Epithelial cell of esophagus (primary cell): ENCODE results near the gene AMBP.

Experiments used
- DNase-seq: peaks from one replicate; pipeline ENCODE4 v3.0.0; 2010; ENCODE audit warnings: low read depth
- H3K4me3 ChIP-seq: 2 replicates; pipeline ENCODE4 v1.5.1; 2011; ENCODE audit warnings: mild to moderate bottlenecking, low read length, control low read depth
- CTCF ChIP-seq: IDR thresholded peaks from 2 replicates; pipeline ENCODE4 v1.5.1; 2011; ENCODE audit warnings: low read depth, mild to moderate bottlenecking, low read length, control low read depth, inconsistent platforms; ENCODE audit not compliant: insufficient read depth; ENCODE audit errors: missing control alignments

The AMBP gene

DNA sequence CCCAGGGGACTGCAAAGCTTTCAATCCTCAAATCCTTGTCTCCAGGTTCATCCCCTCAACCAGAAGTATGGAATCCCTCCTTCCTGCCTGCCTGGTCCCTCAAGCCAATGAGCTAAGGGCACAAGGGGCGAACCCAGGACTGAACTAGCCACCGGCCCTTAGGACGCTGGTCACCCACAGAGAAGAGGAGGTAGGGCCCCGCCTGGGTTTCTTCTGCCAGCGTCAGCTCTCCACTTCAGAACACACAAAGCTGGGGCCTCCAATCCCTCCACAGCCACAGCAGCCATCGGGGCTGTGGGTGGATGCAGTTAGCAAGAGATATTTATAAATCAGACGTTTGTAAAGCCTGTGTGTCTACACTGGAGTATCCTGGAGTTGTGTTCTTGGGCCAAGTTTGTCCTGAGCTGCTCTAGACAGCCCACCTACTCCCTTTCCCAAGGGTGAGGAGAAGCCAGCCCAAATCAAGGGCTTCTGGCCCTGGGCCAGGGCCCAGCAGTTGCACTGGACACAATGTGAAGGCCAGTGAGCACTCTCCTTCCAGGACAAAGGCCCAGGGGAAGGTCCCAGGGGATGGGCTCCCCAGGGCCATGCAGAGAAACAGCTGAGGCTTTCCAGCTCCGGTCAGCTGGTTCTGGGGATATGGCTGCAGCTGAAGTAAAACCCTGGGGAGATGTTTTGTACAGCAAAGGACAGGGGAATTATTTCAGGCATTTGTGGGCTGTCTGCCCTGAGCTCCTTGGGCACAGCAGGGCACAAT, 18.9 kb downstream of the AMBP start:
- DNase-seq: no peak
- no peak for TF ChIP-seq CTCF
- H3K4me3 ChIP-seq: no peak overlapping the region

GRCh38 chr9:114058688-114059046, 19.4 kb downstream of the AMBP start:
- H3K4me3 ChIP-seq: no peak overlapping the region
- no peak for DNase-seq
- no peak for TF ChIP-seq CTCF

DNA sequence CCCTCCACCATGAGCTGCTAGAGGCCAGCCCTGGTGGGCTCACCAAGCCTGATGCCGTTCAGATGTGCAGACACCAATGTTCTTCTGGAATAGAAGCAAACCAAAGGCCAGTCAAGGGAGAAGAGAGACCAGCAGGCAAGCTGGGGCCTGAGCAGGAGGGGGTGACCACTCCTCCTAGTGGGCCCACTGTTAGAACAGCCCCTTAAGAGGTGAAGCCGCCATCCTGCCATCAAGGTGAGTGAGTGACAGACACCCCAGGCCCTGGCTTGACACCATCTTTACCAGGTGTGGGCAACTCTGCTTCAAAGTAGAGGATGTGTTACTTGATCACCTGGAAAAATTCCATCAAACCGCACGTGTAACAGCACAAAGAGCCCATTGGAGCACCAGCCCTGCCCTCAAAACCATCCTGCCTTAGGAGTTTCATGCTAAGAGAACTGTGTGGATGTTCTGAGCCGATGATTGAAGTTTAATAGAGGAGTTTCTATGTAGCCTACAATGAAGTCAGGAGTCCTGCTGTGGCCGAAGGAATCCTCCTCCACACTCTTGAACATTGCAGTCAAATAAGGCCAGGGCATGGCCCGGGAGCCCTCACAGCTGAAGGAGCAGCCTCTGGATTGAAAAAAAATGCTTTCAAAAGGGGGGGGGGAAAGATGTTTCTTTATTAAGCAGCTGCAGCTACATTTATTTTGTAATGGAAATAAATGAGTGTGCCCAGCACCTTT, 20.8 kb downstream of the AMBP start:
- no peak for TF ChIP-seq CTCF
- H3K4me3 ChIP-seq: no peak overlapping the region
- no peak for DNase-seq

GRCh38 chr9:114056527-114056926, 21.6 kb downstream of the AMBP start:
- no peak for DNase-seq
- no peak overlapping the region for H3K4me3 ChIP-seq
- TF ChIP-seq CTCF: no peak

GRCh38 chr9:114055894-114056293, 22.2 kb downstream of the AMBP start:
- no peak for TF ChIP-seq CTCF
- no peak for DNase-seq
- no peak overlapping the region for H3K4me3 ChIP-seq

DNA sequence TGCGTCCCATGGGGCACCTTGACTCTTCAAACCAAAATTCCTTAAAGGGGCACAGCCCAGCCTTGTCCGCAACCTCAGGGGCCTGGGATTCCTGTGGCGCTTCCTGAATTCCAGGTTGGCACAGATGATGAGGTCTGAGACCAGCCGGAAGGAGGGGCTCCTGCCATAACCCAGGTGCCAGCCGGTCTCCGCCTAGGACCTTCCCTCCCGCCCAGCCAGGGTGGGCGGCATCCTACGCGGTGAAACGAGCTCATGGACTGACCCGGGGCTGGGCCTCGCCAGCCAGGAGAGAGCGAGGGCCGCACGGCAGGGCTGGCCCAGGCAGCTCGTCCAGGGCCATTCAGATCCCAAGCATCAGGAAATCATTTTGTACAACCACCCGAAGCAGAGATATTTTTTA, 23.0 kb downstream of the AMBP start:
- no peak for DNase-seq
- H3K4me3 ChIP-seq: no peak overlapping the region
- no peak for TF ChIP-seq CTCF
